ENCODE measurements around the gene CYS1.

Gene CYS1

DNA sequence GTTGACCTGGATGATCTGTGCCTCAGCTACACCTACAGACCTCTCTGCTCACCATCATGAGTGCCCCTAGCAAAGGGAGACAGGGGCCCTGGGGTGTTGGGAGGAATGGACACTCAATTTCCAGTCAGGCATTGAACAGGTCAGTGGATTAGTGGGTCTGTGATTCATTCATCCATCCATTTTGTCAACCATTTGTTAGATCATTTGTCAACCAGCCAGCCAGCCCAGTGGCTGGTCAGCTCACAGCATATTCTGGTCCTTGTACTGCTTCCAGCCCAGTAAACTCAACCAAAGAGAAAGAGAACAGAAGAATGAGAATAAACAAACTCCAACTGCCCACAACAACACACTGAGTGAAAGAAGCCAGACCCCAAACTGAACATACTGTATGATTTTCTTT is 41.5 kb downstream of the CYS1 start:
- in situ Hi-C loops (cut with HindIII; ENCODE audit: low sequenced_read_pairs), result no loop called here
- no peak for TF ChIP-seq CTCF (IDR thresholded peaks at IDR 0.05; ENCODE audit: low read depth, low read length, missing control alignments)
- no peak for DNase-seq (ENCODE audit: low read depth)
- no peak overlapping the region for H3K4me3 ChIP-seq (ENCODE audit: low read depth, low read length)

DNA sequence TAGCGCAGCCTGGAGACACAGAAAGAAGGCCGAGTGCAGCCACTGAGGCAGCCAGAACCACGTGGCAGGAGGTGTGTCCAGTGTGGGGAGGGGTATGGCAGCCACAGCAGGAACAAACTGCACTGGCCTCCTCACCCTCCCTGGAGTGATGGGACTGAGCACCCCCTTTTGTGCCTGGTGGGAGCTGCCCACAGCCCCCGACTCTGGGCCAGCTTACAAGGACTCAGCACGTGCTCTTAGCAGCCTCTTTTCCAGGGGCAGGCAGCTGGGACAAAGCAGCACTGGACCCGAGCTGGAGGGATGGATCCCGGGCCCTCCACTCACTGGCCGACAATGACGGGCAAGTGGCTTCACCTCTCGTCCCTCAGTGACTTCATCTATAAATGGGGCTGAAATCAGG is 42.1 kb downstream of the CYS1 start:
- DNase-seq (ENCODE audit: low read depth), result no peak
- H3K4me3 ChIP-seq (ENCODE audit: low read depth, low read length), result no peak overlapping the region
- in situ Hi-C loops (cut with HindIII; ENCODE audit: low sequenced_read_pairs), result no loop called here
- no peak for TF ChIP-seq CTCF (IDR thresholded peaks at IDR 0.05; ENCODE audit: low read depth, low read length, missing control alignments)

- peak; percentile 19 for DNase-seq (ENCODE audit: low read depth)
- in situ Hi-C loops (cut with HindIII; ENCODE audit: low sequenced_read_pairs), result no loop called here
- H3K4me3 ChIP-seq (ENCODE audit: low read depth, low read length), result no peak overlapping the region
Observed at GRCh38 chr2:10036095-10036884, 43.9 kb downstream of the CYS1 start.

DNA sequence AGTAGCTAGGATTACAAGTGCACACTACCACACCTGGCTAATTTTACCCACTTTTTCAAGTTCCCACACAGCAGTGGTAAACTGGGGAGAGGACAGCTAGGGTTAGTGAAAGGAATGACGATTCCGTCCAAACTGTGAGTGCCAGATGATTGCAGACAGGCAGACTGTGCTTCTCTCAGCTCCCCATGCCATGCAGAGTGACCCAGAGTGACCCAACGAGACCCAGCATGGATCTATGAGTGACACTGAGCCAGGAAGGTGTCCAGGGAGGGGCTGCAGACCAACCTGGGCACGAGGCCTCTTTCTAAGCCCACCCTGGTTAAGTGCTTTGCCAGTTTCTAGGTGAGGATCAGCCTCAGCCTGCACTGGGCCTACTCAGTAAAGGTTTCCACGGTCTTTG is 44.6 kb downstream of the CYS1 start:
- in situ Hi-C loops (cut with HindIII; ENCODE audit: low sequenced_read_pairs), result no loop called here

More at GRCh38 chr2:10036095-10036884, 43.9 kb downstream of the CYS1 start:
- TF ChIP-seq CTCF (IDR thresholded peaks at IDR 0.05; ENCODE audit: low read depth, low read length, missing control alignments), result peak; percentile 56

DNA sequence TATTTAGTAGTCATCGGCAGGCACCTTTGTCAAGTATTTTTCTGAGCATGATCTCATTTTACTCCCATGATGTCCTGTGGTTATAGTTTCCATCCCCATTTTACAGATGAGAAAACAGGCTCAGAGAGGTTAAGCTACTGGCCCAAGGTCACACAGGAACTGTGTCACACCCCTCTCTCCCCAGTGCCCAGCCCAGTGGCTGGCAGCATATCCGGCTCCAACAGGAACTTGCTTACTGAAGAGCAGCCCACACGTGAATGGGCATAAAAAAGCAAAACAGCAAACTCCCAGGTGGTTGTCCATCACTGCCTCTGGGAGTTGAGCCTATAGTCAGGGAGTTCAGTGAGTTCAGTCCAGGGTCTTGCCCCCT is 45.2 kb downstream of the CYS1 start:
- in situ Hi-C loops (cut with HindIII; ENCODE audit: low sequenced_read_pairs), result no loop called here
- no peak for TF ChIP-seq CTCF (IDR thresholded peaks at IDR 0.05; ENCODE audit: low read depth, low read length, missing control alignments)
- DNase-seq (ENCODE audit: low read depth), result no peak
- no peak overlapping the region for H3K4me3 ChIP-seq (ENCODE audit: low read depth, low read length)

More for the DNA sequence above, 44.6 kb downstream of the CYS1 start:
- no peak overlapping the region for H3K4me3 ChIP-seq (ENCODE audit: low read depth, low read length)
- TF ChIP-seq CTCF (IDR thresholded peaks at IDR 0.05; ENCODE audit: low read depth, low read length, missing control alignments), result no peak
- no peak for DNase-seq (ENCODE audit: low read depth)

- DNase-seq (ENCODE audit: low read depth), result no peak
- in situ Hi-C loops (cut with HindIII; ENCODE audit: low sequenced_read_pairs), result loop anchor here (5.0 kb wide), 1 partner anchor 222 kb away; no protein-coding TSS in a partner anchor
- TF ChIP-seq CTCF (IDR thresholded peaks at IDR 0.05; ENCODE audit: low read depth, low read length, missing control alignments), result no peak
- H3K4me3 ChIP-seq (ENCODE audit: low read depth, low read length), result no peak overlapping the region
Observed at GRCh38 chr2:10034333-10035052, 45.7 kb downstream of the CYS1 start.
